WTC11 (cell line): ENCODE data around the gene RNF38. TPM values are rescaled to one million over a fixed set of nuclear protein-coding genes. Genes with fewer than 3 reads are reported as not detected.

Experiments used
- ATAC-seq: fragments of 200-7000 bp; cut with Tn5 transposase; 2 replicates; pipeline ENCODE4 v1.10.0; 2021; ENCODE audit warnings: mild to moderate bottlenecking, moderate library complexity
- CTCF ChIA-PET: fragments of 300-600 bp; sonication (Branson Sonifier 250); formaldehyde crosslinking; loops from one replicate; lab custom pipeline; 2021; ENCODE audit warnings: antibody characterized with exemption; lab: Charles Lee
- POLR2A ChIA-PET: fragments of 350-600 bp; sonication (Branson Sonifier 250); formaldehyde crosslinking; loops from one replicate; lab custom pipeline; 2021; ENCODE audit warnings: antibody characterized with exemption; lab: Charles Lee
- DNase-seq: peaks from one replicate; pipeline ENCODE4 v3.0.0; 2021; ENCODE audit warnings: low spot score
- H3K27ac Mint-ChIP-seq: 2 replicates; pipeline ENCODE4 v1.8.0; 2021; ENCODE audit warnings: mixed read lengths
- H3K27me3 Mint-ChIP-seq: 2 replicates; pipeline ENCODE4 v1.8.0; 2021; ENCODE audit warnings: low read depth, mild to moderate bottlenecking, moderate library complexity, mixed read lengths
- H3K36me3 Mint-ChIP-seq: 2 replicates; pipeline ENCODE4 v1.8.0; 2021; ENCODE audit warnings: mixed read lengths
- H3K4me1 Mint-ChIP-seq: 2 replicates; pipeline ENCODE4 v1.8.0; 2022; ENCODE audit warnings: mixed read lengths
- H3K4me3 Mint-ChIP-seq: 2 replicates; pipeline ENCODE4 v1.8.0; 2021; ENCODE audit warnings: mild to moderate bottlenecking, moderate library complexity, mixed read lengths
- H3K9me3 Mint-ChIP-seq: 2 replicates; pipeline ENCODE4 v1.8.0; 2021; ENCODE audit warnings: mixed read lengths
- AR ChIP-seq: fragments of 250-450 bp; sonication (Bioruptor Pico); IDR thresholded peaks from 2 replicates; pipeline ENCODE4 v1.9.0; 2021; ENCODE audit warnings: mild to moderate bottlenecking
- E2F1 ChIP-seq: sonication (generic); formaldehyde crosslinking; IDR thresholded peaks from 2 replicates; pipeline ENCODE4 v1.8.0; 2022; ENCODE audit warnings: mild to moderate bottlenecking, missing genetic modification reagents
- E2F4 ChIP-seq: sonication (generic); formaldehyde crosslinking; IDR thresholded peaks from 2 replicates; pipeline ENCODE4 v1.8.1; 2022; ENCODE audit warnings: low read depth, mild to moderate bottlenecking, moderate library complexity, missing genetic modification reagents, borderline replicate concordance
- FOXJ3 ChIP-seq: sonication (generic); formaldehyde crosslinking; IDR thresholded peaks from 2 replicates; pipeline ENCODE4 v1.9.0; 2021; ENCODE audit warnings: missing genetic modification reagents, mild to moderate bottlenecking, borderline replicate concordance
- IRF1 ChIP-seq: sonication (generic); formaldehyde crosslinking; IDR thresholded peaks from 2 replicates; pipeline ENCODE4 v1.8.0; 2023; ENCODE audit warnings: missing genetic modification reagents
- IRF2 ChIP-seq: sonication (generic); formaldehyde crosslinking; IDR thresholded peaks from 2 replicates; pipeline ENCODE4 v1.8.0; 2022; ENCODE audit warnings: low read depth, missing genetic modification reagents, borderline replicate concordance
- JAZF1 ChIP-seq: fragments of 250-450 bp; sonication (Bioruptor Pico); IDR thresholded peaks from 2 replicates; pipeline ENCODE4 v1.9.0; 2021; ENCODE audit warnings: moderate library complexity, mild to moderate bottlenecking, inconsistent platforms
- MLX ChIP-seq: sonication (generic); formaldehyde crosslinking; IDR thresholded peaks from 2 replicates; pipeline ENCODE4 v1.8.1; 2023; ENCODE audit warnings: mild to moderate bottlenecking, missing genetic modification reagents, moderate library complexity
- MYBL2 ChIP-seq: sonication (generic); formaldehyde crosslinking; IDR thresholded peaks from 2 replicates; pipeline ENCODE4 v1.8.1; 2023; ENCODE audit warnings: mild to moderate bottlenecking, moderate library complexity, missing genetic modification reagents
- NFATC4 ChIP-seq: fragments of 250-450 bp; sonication (Bioruptor Pico); IDR thresholded peaks from 2 replicates; pipeline ENCODE4 v1.9.0; 2021; ENCODE audit warnings: mild to moderate bottlenecking
- PRRX2 ChIP-seq: fragments of 250-450 bp; sonication (Bioruptor Pico); IDR thresholded peaks from 2 replicates; pipeline ENCODE4 v1.8.0; 2021; ENCODE audit warnings: mild to moderate bottlenecking
- SOX15 ChIP-seq: fragments of 250-450 bp; sonication (Bioruptor Pico); IDR thresholded peaks from 2 replicates; pipeline ENCODE4 v1.9.0; 2021; ENCODE audit warnings: mild to moderate bottlenecking
- TEAD1 ChIP-seq: sonication (generic); formaldehyde crosslinking; IDR thresholded peaks from 2 replicates; pipeline ENCODE4 v1.8.0; 2022; ENCODE audit warnings: mild to moderate bottlenecking, missing genetic modification reagents
- USF2 ChIP-seq: sonication (generic); formaldehyde crosslinking; IDR thresholded peaks from 2 replicates; pipeline ENCODE4 v1.8.1; 2023; ENCODE audit warnings: mild to moderate bottlenecking, missing genetic modification reagents, moderate library complexity
- ZMAT4 ChIP-seq: fragments of 250-450 bp; sonication (Bioruptor Pico); IDR thresholded peaks from 2 replicates; pipeline ENCODE4 v1.9.0; 2021; ENCODE audit warnings: mild to moderate bottlenecking
- ZNF121 ChIP-seq: sonication (generic); formaldehyde crosslinking; IDR thresholded peaks from 2 replicates; pipeline ENCODE4 v1.8.0; 2023; ENCODE audit warnings: missing genetic modification reagents
- ZNF138 ChIP-seq: sonication (generic); formaldehyde crosslinking; conservative IDR thresholded peaks from 2 replicates; pipeline ENCODE4 v1.8.1; 2022; ENCODE audit warnings: mild to moderate bottlenecking, moderate library complexity, missing genetic modification reagents
- ZNF281 ChIP-seq: sonication (generic); formaldehyde crosslinking; IDR thresholded peaks from 2 replicates; pipeline ENCODE4 v1.8.0; 2023; ENCODE audit warnings: mild to moderate bottlenecking, missing genetic modification reagents
- ZNF423 ChIP-seq: fragments of 250-450 bp; sonication (Bioruptor Pico); IDR thresholded peaks from 2 replicates; pipeline ENCODE4 v2.1.2; 2022; ENCODE audit warnings: mild to moderate bottlenecking, moderate library complexity
- ZNF671 ChIP-seq: fragments of 250-450 bp; sonication (Bioruptor Pico); IDR thresholded peaks from 2 replicates; pipeline ENCODE4 v1.8.0; 2021; ENCODE audit warnings: mild to moderate bottlenecking
- ZSCAN18 ChIP-seq: fragments of 250-450 bp; sonication (Bioruptor Pico); IDR thresholded peaks from 2 replicates; pipeline ENCODE4 v2.1.2; 2022; ENCODE audit warnings: mild to moderate bottlenecking, moderate library complexity
- total RNA-seq: library from RNA; stranded (reverse); gene quantifications from 3 replicates; pipeline ENCODE4 v1.2.3, GENCODE V29; 2021

Gene RNF38
- total RNA-seq, 1 experiment from 2014 or later: 56.4 TPM

- TF ChIP-seq E2F4 (CRISPR knock-in tag) (no peak), ZNF138 (CRISPR knock-in tag) (no peak)
Measured at GRCh38 chr9:36319806-36320205, 80.3 kb downstream of the RNF38 start (continued).

- no peak for TF ChIP-seq ZNF423
- TF ChIP-seq ZMAT4 (CRISPR knock-in tag): no peak
- no peak for TF ChIP-seq ZNF281 (CRISPR knock-in tag)
- no peak for TF ChIP-seq TEAD1 (CRISPR knock-in tag)
- no peak for TF ChIP-seq ZSCAN18 (CRISPR knock-in tag)
- TF ChIP-seq ZNF121 (CRISPR knock-in tag): no peak
- no peak for TF ChIP-seq E2F1
- no peak for TF ChIP-seq IRF2 (CRISPR knock-in tag)
- no peak for TF ChIP-seq NFATC4 (CRISPR knock-in tag)
- no peak for TF ChIP-seq USF2 (CRISPR knock-in tag)
- TF ChIP-seq PRRX2 (CRISPR knock-in tag): no peak
- TF ChIP-seq E2F4 (CRISPR knock-in tag): no peak
- no peak for TF ChIP-seq MYBL2 (CRISPR knock-in tag)
- TF ChIP-seq SOX15 (CRISPR knock-in tag): no peak
- TF ChIP-seq AR (CRISPR knock-in tag): no peak
- TF ChIP-seq JAZF1: no peak
- no peak for TF ChIP-seq IRF1 (CRISPR knock-in tag)
- no peak for TF ChIP-seq ZNF671 (CRISPR knock-in tag)
- no peak for TF ChIP-seq FOXJ3 (CRISPR knock-in tag)
- no peak for TF ChIP-seq MLX (CRISPR knock-in tag)
- Mint-ChIP-seq H3K27me3 (no peaks in the 10 kb centered on the region; the same call in 1 of the 2 replicates), H3K36me3 (no peaks in the 10 kb centered on the region), H3K27ac (peak overlapping the region; percentile 53; the same call in 1 of the 2 replicates), H3K4me3 (no peak overlapping the region), H3K4me1 (peaks cover 35% of the 10 kb centered on the region), H3K9me3 (peaks cover 9% of the 10 kb centered on the region)
- ATAC-seq: no peak; the same call in 1 of the 2 replicates
- POLR2A ChIA-PET: no interaction called here
- CTCF ChIA-PET: interaction anchor here (0.6 to 3.5 kb wide), 4 partner anchors 10 to 632 kb away, joined by 3 to 26 read pairs (median 5); no protein-coding TSS in a partner anchor
- DNase-seq: no peak
Measured at GRCh38 chr9:36319183-36319582, 80.9 kb downstream of the RNF38 start.
